SK-N-SH (cell line): ENCODE results near the gene HLA-DPB1. TPM values are rescaled to one million over a fixed set of nuclear protein-coding genes. Genes with fewer than 3 reads are reported as not detected.

ENCODE experiments used
- CTCF ChIA-PET: fragments of 300-600, 350-600 bp; formaldehyde crosslinking; extraction: SDS; loops from one replicate; lab custom pipeline; 2021; lab: Yijun Ruan, JAX
- POLR2A ChIA-PET: fragments of 350-600 bp; sonication (Branson Sonifier 250); formaldehyde crosslinking; extraction: SDS; loops from one replicate; lab custom pipeline; 2020; ENCODE audit warnings: antibody characterized with exemption, inconsistent platforms; lab: Yijun Ruan, JAX
- DNase-seq: peaks from one replicate; pipeline ENCODE4 v3.0.0; 2012
- H2AFZ ChIP-seq: fragments of 200-600 bp; sonication (generic); 2 replicates; pipeline ENCODE4 v1.8.1; 2016; ENCODE audit warnings: antibody characterized with exemption, mild to moderate bottlenecking, low read depth
- H3F3A ChIP-seq: fragments of 200-600 bp; sonication (generic); replicated peaks from 2 replicates; pipeline ENCODE3; 2016; ENCODE audit warnings: antibody characterized with exemption, mild to moderate bottlenecking; ENCODE audit not compliant: insufficient read depth
- H3K27ac ChIP-seq, 2 experiments: fragments of 200-500 bp in 1 of 2; fragments of 200-600 bp in 1 of 2; sonication (Bioruptor generic) in 1 of 2; sonication (generic), shearing (Covaris generic) in 1 of 2; 2 replicates each; pipeline versions ENCODE4 v1.5.1 to v1.6.1; 2014 to 2016; ENCODE audit warnings: low read depth in 2 of 2, inconsistent platforms in 1 of 2, low read length in 1 of 2, mild to moderate bottlenecking in 1 of 2, mixed read lengths in 1 of 2
- H3K27me3 ChIP-seq: fragments of 200-600 bp; sonication (generic), shearing (Covaris generic); 2 replicates; pipeline ENCODE4 v1.6.1; 2016; ENCODE audit warnings: mixed run types; ENCODE audit not compliant: insufficient read depth
- H3K36me3 ChIP-seq, 2 experiments: fragments of 200-500 bp in 1 of 2; fragments of 200-600 bp in 1 of 2; sonication (Bioruptor generic) in 1 of 2; sonication (generic) in 1 of 2; replicated peaks in 1 of 2; 2 replicates each; pipeline versions ENCODE3 to v1.5.1; 2014 to 2016; ENCODE audit warnings: low read length in 1 of 2, mild to moderate bottlenecking in 1 of 2; ENCODE audit not compliant: insufficient read depth in 2 of 2, control insufficient read depth in 1 of 2
- H3K4me1 ChIP-seq, 2 experiments: fragments of 200-500 bp in 1 of 2; fragments of 200-600 bp in 1 of 2; sonication (Bioruptor generic) in 1 of 2; sonication (generic), shearing (Covaris generic) in 1 of 2; 2 replicates each; pipeline versions ENCODE4 v1.5.1 to v1.6.1; 2014 to 2016; ENCODE audit warnings: low read depth in 1 of 2, low read length in 1 of 2, mixed run types in 1 of 2; ENCODE audit not compliant: insufficient read depth in 2 of 2, control insufficient read depth in 1 of 2
- H3K4me2 ChIP-seq: fragments of 200-600 bp; sonication (generic), shearing (Covaris generic); 2 replicates; pipeline ENCODE4 v1.6.1; 2017; ENCODE audit warnings: mixed run types
- H3K4me3 ChIP-seq, 2 experiments: fragments of 200-500 bp in 1 of 2; fragments of 200-600 bp in 1 of 2; sonication (Bioruptor generic) in 1 of 2; sonication (generic), shearing (Covaris generic) in 1 of 2; 2 replicates each; pipeline versions ENCODE4 v1.5.1 to v1.8.1; 2014 to 2016; ENCODE audit warnings: low read depth in 2 of 2, inconsistent platforms in 1 of 2, low read length in 1 of 2, mild to moderate bottlenecking in 1 of 2, mixed read lengths in 1 of 2, moderate library complexity in 1 of 2
- H3K79me2 ChIP-seq: fragments of 200-600 bp; sonication (generic); 2 replicates; pipeline ENCODE4 v1.8.1; 2017; ENCODE audit warnings: mild to moderate bottlenecking; ENCODE audit not compliant: insufficient read depth
- H3K9ac ChIP-seq: fragments of 200-600 bp; sonication (generic); 2 replicates; pipeline ENCODE4 v1.6.1; 2017; ENCODE audit warnings: mixed run types
- H3K9me2 ChIP-seq: fragments of 200-600 bp; sonication (generic); 2 replicates; pipeline ENCODE4 v1.6.1; 2017; ENCODE audit warnings: mixed run types
- H3K9me3 ChIP-seq: fragments of 200-600 bp; sonication (generic); 2 replicates; pipeline ENCODE4 v1.6.1; 2017; ENCODE audit warnings: mixed run types, mild to moderate bottlenecking, moderate library complexity
- H4K20me1 ChIP-seq: fragments of 200-600 bp; sonication (generic); 2 replicates; pipeline ENCODE4 v1.6.1; 2017; ENCODE audit warnings: mild to moderate bottlenecking, mixed run types; ENCODE audit not compliant: insufficient read depth
- CTCF ChIP-seq: fragments of 200-600 bp; sonication (generic); IDR thresholded peaks from 2 replicates; pipeline ENCODE4 v1.6.1; 2017; ENCODE audit warnings: antibody characterized with exemption, mild to moderate bottlenecking, moderate library complexity
- ELF1 ChIP-seq: IDR thresholded peaks from 2 replicates; pipeline ENCODE4 v1.4.0; 2012
- EP300 ChIP-seq, 2 experiments: IDR thresholded peaks; 2 replicates each; pipeline versions ENCODE4 v1.4.0 to v1.6.1; 2012; ENCODE audit warnings: borderline replicate concordance in 1 of 2, low read depth in 1 of 2, low read length in 1 of 2
- GABPA ChIP-seq: IDR thresholded peaks from 2 replicates; pipeline ENCODE4 v1.4.0; 2012; ENCODE audit warnings: low read depth, mild to moderate bottlenecking
- JUND ChIP-seq: IDR thresholded peaks from 2 replicates; pipeline ENCODE4 v1.4.0; 2012
- MAX ChIP-seq: IDR thresholded peaks from 2 replicates; pipeline ENCODE4 v1.4.0; 2012; ENCODE audit warnings: low read depth
- MEF2A ChIP-seq: IDR thresholded peaks from 2 replicates; pipeline ENCODE4 v1.4.0; 2012; ENCODE audit warnings: low read depth, borderline replicate concordance
- POLR2AphosphoS5 ChIP-seq: IDR thresholded peaks from 2 replicates; pipeline ENCODE4 v1.6.1; 2012; ENCODE audit warnings: low read depth, low read length
- RAD21 ChIP-seq: IDR thresholded peaks from 2 replicates; pipeline ENCODE4 v1.6.1; 2012; ENCODE audit warnings: mild to moderate bottlenecking, low read length
- RCOR1 ChIP-seq: fragments of 150-350 bp; IDR thresholded peaks from 2 replicates; pipeline ENCODE4 v1.6.1; 2017; ENCODE audit warnings: antibody characterized with exemption, low read length
- REST ChIP-seq: IDR thresholded peaks from 2 replicates; pipeline ENCODE4 v1.6.1; 2012; ENCODE audit warnings: mild to moderate bottlenecking, low read depth, low read length, moderate library complexity
- RFX5 ChIP-seq: IDR thresholded peaks from 2 replicates; pipeline ENCODE4 v1.6.1; 2012; ENCODE audit warnings: mild to moderate bottlenecking, improper control_type of control experiment, low read length
- RXRA ChIP-seq: IDR thresholded peaks from 2 replicates; pipeline ENCODE4 v1.4.0; 2012; ENCODE audit warnings: low read depth, mild to moderate bottlenecking, borderline replicate concordance
- SMC3 ChIP-seq: IDR thresholded peaks from 2 replicates; pipeline ENCODE4 v1.6.1; 2012; ENCODE audit warnings: low read depth, low read length, improper control_type of control experiment
- TAF1 ChIP-seq: IDR thresholded peaks from 2 replicates; pipeline ENCODE4 v1.6.1; 2012; ENCODE audit warnings: low read depth, mild to moderate bottlenecking, low read length, moderate library complexity, borderline replicate concordance
- TCF12 ChIP-seq: IDR thresholded peaks from 2 replicates; pipeline ENCODE4 v1.4.0; 2012
- USF1 ChIP-seq: IDR thresholded peaks from 2 replicates; pipeline ENCODE4 v1.4.0; 2012; ENCODE audit warnings: low read depth, borderline replicate concordance
- USF2 ChIP-seq: fragments of 150-350 bp; IDR thresholded peaks from 2 replicates; pipeline ENCODE4 v1.6.1; 2017; ENCODE audit warnings: antibody characterized with exemption, low read length, low read depth, borderline replicate concordance
- ZBTB33 ChIP-seq: IDR thresholded peaks from 2 replicates; pipeline ENCODE4 v1.4.0; 2012; ENCODE audit warnings: low read depth, borderline replicate concordance
- WGBS: methylation state at CpG from one replicate; pipeline ENCODE4 v1.1.6; 2017; ENCODE audit warnings: low lambda C conversion rate; 5-methylcytosine and 5-hydroxymethylcytosine counted together
- polyA plus RNA-seq, 3 experiments: library from polyadenylated mRNA; depleted of rRNA; stranded (reverse); fragments of >200 nt; gene quantifications; 2 replicates each; pipeline ENCODE4 v1.2.3, GENCODE V29; 2012

The HLA-DPB1 gene
- polyA plus RNA-seq, 1 of the 3 experiments (the other 2 are of a cell fraction), result 2.0 TPM

- H3K4me1 ChIP-seq, result no peaks in the 10 kb centered on the region
- CTCF ChIA-PET, result interaction anchor here (0.6 kb wide), 1 partner anchor 26 kb away, joined by 3 read pairs; no protein-coding TSS in a partner anchor
- H3K27ac ChIP-seq, result no peak overlapping the region
- no peaks in the 10 kb centered on the region for H4K20me1 ChIP-seq
- no peak for TF ChIP-seq TAF1
- no peak for TF ChIP-seq RXRA
- TF ChIP-seq CTCF, result peak; percentile 44
- TF ChIP-seq RAD21, result peak; percentile 23; the same call in 1 of the 2 replicates
- TF ChIP-seq EP300 (IDR thresholded peaks at IDR 0.05; ENCODE audit: borderline replicate concordance in 1 of 2, low read depth in 1 of 2, low read length in 1 of 2), result no peak
- no peak for TF ChIP-seq POLR2AphosphoS5
- no peak for TF ChIP-seq JUND
- peak; percentile 21; the same call in 1 of the 2 replicates for TF ChIP-seq SMC3
- H3K9me3 ChIP-seq, result no peaks in the 10 kb centered on the region
- no peak overlapping the region for H2AFZ ChIP-seq
- H3K9me2 ChIP-seq, result no peaks in the 10 kb centered on the region
- H3K27me3 ChIP-seq, result peaks cover 49% of the 10 kb centered on the region; the same call in 1 of the 2 replicates
- no peak overlapping the region for H3K9ac ChIP-seq
- WGBS, result 8% methylated on average over 5 of the region's 9 CpGs
- POLR2A ChIA-PET, result no interaction called here
- no peaks in the 10 kb centered on the region for H3F3A ChIP-seq
- DNase-seq, result peak; percentile 42
- no peaks in the 10 kb centered on the region for H3K36me3 ChIP-seq
- H3K4me2 ChIP-seq, result no peak overlapping the region
- H3K79me2 ChIP-seq, result no peaks in the 10 kb centered on the region
- no peak overlapping the region for H3K4me3 ChIP-seq
Observed at GRCh38 chr6:33091957-33092356, 16.2 kb downstream of the HLA-DPB1 start.

- H3F3A ChIP-seq, result no peaks in the 10 kb centered on the region
- H4K20me1 ChIP-seq, result no peaks in the 10 kb centered on the region
- H3K27ac ChIP-seq, result no peak overlapping the region
- H3K27me3 ChIP-seq, result peaks cover 47% of the 10 kb centered on the region; the same call in 1 of the 2 replicates
- no peaks in the 10 kb centered on the region for H3K9me2 ChIP-seq
- ChIA-PET CTCF (interaction anchor here (0.6 kb wide), 1 partner anchor 26 kb away, joined by 3 read pairs; no protein-coding TSS in a partner anchor), POLR2A (no interaction called here)
- no peak overlapping the region for H3K4me3 ChIP-seq
- no peaks in the 10 kb centered on the region for H3K79me2 ChIP-seq
- H3K9me3 ChIP-seq, result no peaks in the 10 kb centered on the region
- no peak overlapping the region for H2AFZ ChIP-seq
- no peaks in the 10 kb centered on the region for H3K36me3 ChIP-seq
- H3K4me2 ChIP-seq, result no peak overlapping the region
- no peak overlapping the region for H3K9ac ChIP-seq
- no peak for DNase-seq
- 20% methylated on average over 2 of the region's 3 CpGs for WGBS
- H3K4me1 ChIP-seq, result no peaks in the 10 kb centered on the region
- TF ChIP-seq GABPA (no peak), ZBTB33 (no peak), ELF1 (no peak), RFX5 (no peak), MAX (no peak), USF2 (no peak), MEF2A (no peak), RXRA (no peak), RAD21 (no peak), TCF12 (no peak), REST (no peak), USF1 (no peak), RCOR1 (no peak), EP300 (IDR thresholded peaks at IDR 0.05; ENCODE audit: borderline replicate concordance in 1 of 2, low read depth in 1 of 2, low read length in 1 of 2) (no peak)
Observed at GRCh38 chr6:33092385-33092784, 16.6 kb downstream of the HLA-DPB1 start.
